CD8-positive, alpha-beta memory T cell (primary cell): Measurements from ENCODE around the gene CEACAM19. TPM values are rescaled to one million over a fixed set of nuclear protein-coding genes. Genes with fewer than 3 reads are reported as not detected.

ENCODE experiments used
- CTCF ChIA-PET: fragments of 350-600 bp; sonication (Branson Sonifier 250); formaldehyde crosslinking; loops from one replicate; lab custom pipeline; 2021; ENCODE audit warnings: antibody characterized with exemption; lab: Charles Lee
- POLR2A ChIA-PET: fragments of 350-600 bp; sonication (Branson Sonifier 250); formaldehyde crosslinking; loops from one replicate; lab custom pipeline; 2021; ENCODE audit warnings: antibody characterized with exemption; lab: Charles Lee
- DNase-seq, 5 donors: peaks; one replicate each; pipeline versions ENCODE4 v3.0.0 to v3.0.0-alpha.2; 2020 to 2022; ENCODE audit warnings: mixed read lengths in 1 of 5
- H3K27ac ChIP-seq: one replicate; pipeline ENCODE4 v1.7.0; 2013; ENCODE audit warnings: low read depth, mild to moderate bottlenecking, low read length, moderate library complexity
- H3K27me3 ChIP-seq: 2 replicates; pipeline ENCODE4 v1.7.0; 2013; ENCODE audit warnings: low read length, mild to moderate bottlenecking; ENCODE audit not compliant: insufficient read depth, poor library complexity, severe bottlenecking
- H3K36me3 ChIP-seq: 2 replicates; pipeline ENCODE4 v1.7.0; 2013; ENCODE audit warnings: mild to moderate bottlenecking, low read length, moderate library complexity; ENCODE audit not compliant: insufficient read depth
- H3K4me1 ChIP-seq: 2 replicates; pipeline ENCODE4 v1.7.0; 2013; ENCODE audit warnings: mild to moderate bottlenecking, low read length, moderate library complexity; ENCODE audit not compliant: insufficient read depth
- H3K4me3 ChIP-seq: 2 replicates; pipeline ENCODE4 v1.7.0; 2013; ENCODE audit warnings: mild to moderate bottlenecking, low read length
- H3K9me3 ChIP-seq: 2 replicates; pipeline ENCODE4 v1.7.0; 2013; ENCODE audit warnings: mild to moderate bottlenecking, low read length
- H3K27ac Mint-ChIP-seq, 8 donors: one replicate each; pipeline ENCODE4 v1.8.0; 2020 to 2021; ENCODE audit warnings: mixed read lengths in 8 of 8, mild to moderate bottlenecking in 6 of 8, inconsistent platforms in 3 of 8, moderate library complexity in 3 of 8
- H3K27me3 Mint-ChIP-seq, 2 donors: one replicate each; pipeline ENCODE4 v1.8.0; 2020 to 2021; ENCODE audit warnings: mixed read lengths in 2 of 2, mild to moderate bottlenecking in 1 of 2, moderate library complexity in 1 of 2
- H3K36me3 Mint-ChIP-seq, 3 donors: one replicate each; pipeline ENCODE4 v1.8.0; 2020 to 2021; ENCODE audit warnings: mixed read lengths in 3 of 3, inconsistent platforms in 1 of 3, mild to moderate bottlenecking in 1 of 3
- H3K4me1 Mint-ChIP-seq, 3 donors: one replicate each; pipeline ENCODE4 v1.8.0; 2020 to 2021; ENCODE audit warnings: mixed read lengths in 3 of 3, inconsistent platforms in 1 of 3, mild to moderate bottlenecking in 1 of 3
- H3K4me3 Mint-ChIP-seq, 7 donors: one replicate each; pipeline ENCODE4 v1.8.0; 2020 to 2021; ENCODE audit warnings: mixed read lengths in 7 of 7, mild to moderate bottlenecking in 6 of 7, moderate library complexity in 4 of 7, inconsistent platforms in 2 of 7
- H3K9me3 Mint-ChIP-seq, 5 donors: one replicate each; pipeline ENCODE4 v1.8.0; 2020 to 2022; ENCODE audit warnings: mixed read lengths in 5 of 5, mild to moderate bottlenecking in 3 of 5, moderate library complexity in 2 of 5, inconsistent platforms in 1 of 5
- polyA plus RNA-seq: library from polyadenylated mRNA; unstranded; fragments of 300-500 nt; fragmentation: Illumina TruSeq; gene quantifications from one replicate; pipeline ENCODE4 v1.2.3, GENCODE V29; 2021
- total RNA-seq, 2 experiments: library from RNA; stranded (reverse); gene quantifications; one replicate each; pipeline ENCODE4 v1.2.3, GENCODE V29; 2021

CEACAM19 gene
- total and polyA plus RNA-seq, 3 experiments from 2014 or later: 0.18 to 0.24 TPM; not detected in 1

- no peaks in the 10 kb centered on the region for H3K36me3 Mint-ChIP-seq
- no peak for DNase-seq
- CTCF ChIA-PET: interaction anchor here (0.7 to 7.4 kb wide), 5 partner anchors 16 to 61 kb away, joined by 5 to 299 read pairs (median 5); no protein-coding TSS in a partner anchor
- no peak overlapping the region for H3K27ac Mint-ChIP-seq
- H3K9me3 Mint-ChIP-seq: no peaks in the 10 kb centered on the region
- Histone ChIP-seq H3K27ac (no peak overlapping the region), H3K4me1 (peaks cover 19% of the 10 kb centered on the region), H3K9me3 (no peaks in the 10 kb centered on the region), H3K4me3 (no peak overlapping the region), H3K27me3 (no peaks in the 10 kb centered on the region), H3K36me3 (no peaks in the 10 kb centered on the region)
- POLR2A ChIA-PET: no interaction called here
- H3K4me1 Mint-ChIP-seq: peaks cover 16 to 31% (median 21%) of the 10 kb centered on the region in 3 donors
- no peak overlapping the region for H3K4me3 Mint-ChIP-seq
- H3K27me3 Mint-ChIP-seq: peaks cover 0 to 3% of the 10 kb centered on the region in 2 donors
Observed at GRCh38 chr19:44725251-44725650, 54.0 kb downstream of the CEACAM19 start.

- H3K27ac Mint-ChIP-seq: peak overlapping the region in 1 of 8 donors; percentile 44
- H3K9me3 Mint-ChIP-seq: no peaks in the 10 kb centered on the region
- no peak for DNase-seq
- H3K4me3 ChIP-seq: no peak overlapping the region
- no peaks in the 10 kb centered on the region for H3K9me3 ChIP-seq
- no peaks in the 10 kb centered on the region for H3K36me3 Mint-ChIP-seq
- H3K27ac ChIP-seq: no peak overlapping the region
- H3K27me3 Mint-ChIP-seq: peaks cover 0 to 3% of the 10 kb centered on the region in 2 donors
- H3K36me3 ChIP-seq: no peaks in the 10 kb centered on the region
- peaks cover 19% of the 10 kb centered on the region for H3K4me1 ChIP-seq
- H3K27me3 ChIP-seq: no peaks in the 10 kb centered on the region
- no peak overlapping the region for H3K4me3 Mint-ChIP-seq
- H3K4me1 Mint-ChIP-seq: peaks cover 16 to 31% (median 21%) of the 10 kb centered on the region in 3 donors
- POLR2A ChIA-PET: no interaction called here
- CTCF ChIA-PET: interaction anchor here (0.7 to 7.4 kb wide), 3 partner anchors 36 to 61 kb away, joined by 5 to 299 read pairs (median 5); no protein-coding TSS in a partner anchor
Observed at GRCh38 chr19:44725684-44726083, 54.4 kb downstream of the CEACAM19 start.

DNA sequence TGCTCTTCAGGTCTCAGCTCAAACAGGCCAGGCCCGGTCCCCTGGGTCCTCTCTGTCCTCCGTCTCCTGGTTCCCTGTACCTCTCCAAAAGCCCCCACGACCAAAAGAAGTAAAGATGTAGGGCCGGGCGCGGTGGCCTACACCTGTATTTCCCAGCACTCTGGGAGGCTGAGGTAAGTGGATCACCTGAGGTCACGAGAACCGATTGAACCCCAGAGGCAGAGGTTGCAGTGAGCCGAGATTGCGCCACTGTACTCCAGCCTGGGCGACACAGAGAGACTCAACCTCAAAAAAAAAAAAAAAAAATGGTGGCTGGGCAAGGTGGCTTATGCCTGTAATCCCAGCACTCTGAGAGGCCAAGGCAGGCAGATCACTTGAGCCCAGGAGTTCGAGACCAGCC lies 55.2 kb downstream of the CEACAM19 start:
- Histone ChIP-seq H3K27ac (no peak overlapping the region), H3K9me3 (no peaks in the 10 kb centered on the region), H3K4me1 (peaks cover 19% of the 10 kb centered on the region), H3K27me3 (no peaks in the 10 kb centered on the region), H3K4me3 (no peak overlapping the region), H3K36me3 (no peaks in the 10 kb centered on the region)
- Mint-ChIP-seq H3K36me3 (no peaks in the 10 kb centered on the region), H3K4me3 (no peak overlapping the region), H3K27ac (peak overlapping the region in 1 of 8 donors; percentile 51), H3K9me3 (no peaks in the 10 kb centered on the region), H3K4me1 (peaks cover 16 to 31% (median 21%) of the 10 kb centered on the region in 3 donors), H3K27me3 (peaks cover 0 to 3% of the 10 kb centered on the region in 2 donors)
- no peak for DNase-seq
- ChIA-PET POLR2A (interaction anchor here (0.6 kb wide), 1 partner anchor 45 kb away, joined by 3 read pairs; no protein-coding TSS in a partner anchor), CTCF (interaction anchor here (2.2 to 7.4 kb wide), 3 partner anchors 13 to 42 kb away, joined by 5 to 299 read pairs (median 5); no protein-coding TSS in a partner anchor)

DNA sequence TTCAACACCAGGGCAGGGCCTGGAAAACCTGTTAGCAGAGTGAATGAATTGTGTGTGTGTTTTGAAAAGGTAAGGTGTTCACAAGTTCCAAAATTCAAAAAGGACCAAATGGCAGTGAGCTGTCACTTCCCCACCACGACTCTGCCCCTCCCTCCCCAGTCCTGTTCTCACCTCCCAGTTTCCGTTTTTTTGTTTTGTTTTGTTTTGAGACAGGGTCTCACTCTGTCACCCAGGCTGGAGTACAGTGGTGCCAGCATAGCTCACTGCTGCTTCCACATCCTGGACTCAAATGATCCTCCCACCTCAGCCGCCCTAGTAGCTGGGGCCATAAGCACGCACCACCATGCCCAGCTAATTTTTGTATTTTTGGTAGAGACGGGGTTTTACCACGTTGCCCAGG lies 56.9 kb downstream of the CEACAM19 start:
- H3K9me3 ChIP-seq: no peaks in the 10 kb centered on the region
- H3K4me1 Mint-ChIP-seq: peaks cover 14 to 21% (median 16%) of the 10 kb centered on the region in 3 donors
- no peaks in the 10 kb centered on the region for H3K36me3 ChIP-seq
- H3K4me3 Mint-ChIP-seq: no peak overlapping the region
- peaks cover 12% of the 10 kb centered on the region for H3K4me1 ChIP-seq
- no peaks in the 10 kb centered on the region for H3K27me3 Mint-ChIP-seq
- H3K9me3 Mint-ChIP-seq: no peaks in the 10 kb centered on the region
- H3K27ac ChIP-seq: no peak overlapping the region
- H3K4me3 ChIP-seq: no peak overlapping the region
- H3K36me3 Mint-ChIP-seq: no peaks in the 10 kb centered on the region
- ChIA-PET POLR2A (no interaction called here), CTCF (interaction anchor here (1.9 to 2.6 kb wide), 3 partner anchors 11 to 43 kb away, joined by 5 to 15 read pairs (median 5); no protein-coding TSS in a partner anchor)
- DNase-seq: no peak
- H3K27me3 ChIP-seq: no peaks in the 10 kb centered on the region
- peak overlapping the region in 3 of 8 donors; percentile 66 to 78 (median 72) for H3K27ac Mint-ChIP-seq

- no peaks in the 10 kb centered on the region for H3K4me1 ChIP-seq
- Mint-ChIP-seq H3K27ac (peak overlapping the region in 2 of 8 donors; percentile 78 to 94), H3K27me3 (no peaks in the 10 kb centered on the region), H3K36me3 (no peaks in the 10 kb centered on the region), H3K4me1 (peaks cover 6 to 9% (median 8%) of the 10 kb centered on the region in 3 donors), H3K9me3 (no peaks in the 10 kb centered on the region), H3K4me3 (no peak overlapping the region)
- no peak for DNase-seq
- ChIA-PET POLR2A (no interaction called here), CTCF (interaction anchor here (1.9 to 2.6 kb wide), 2 partner anchors 40 to 42 kb away, joined by 5 to 15 read pairs; no protein-coding TSS in a partner anchor)
- H3K4me3 ChIP-seq: no peak overlapping the region
- H3K27me3 ChIP-seq: no peaks in the 10 kb centered on the region
- no peaks in the 10 kb centered on the region for H3K36me3 ChIP-seq
- no peak overlapping the region for H3K27ac ChIP-seq
- no peaks in the 10 kb centered on the region for H3K9me3 ChIP-seq
Observed at GRCh38 chr19:44729516-44730033, 58.3 kb downstream of the CEACAM19 start.

- no peaks in the 10 kb centered on the region for H3K36me3 Mint-ChIP-seq
- Histone ChIP-seq H3K27me3 (no peaks in the 10 kb centered on the region), H3K9me3 (no peaks in the 10 kb centered on the region), H3K4me1 (no peaks in the 10 kb centered on the region), H3K36me3 (no peaks in the 10 kb centered on the region), H3K27ac (no peak overlapping the region), H3K4me3 (no peak overlapping the region)
- no peak overlapping the region for H3K27ac Mint-ChIP-seq
- DNase-seq: no peak
- H3K4me1 Mint-ChIP-seq: peaks cover 6 to 9% (median 8%) of the 10 kb centered on the region in 3 donors
- POLR2A ChIA-PET: no interaction called here
- H3K4me3 Mint-ChIP-seq: no peak overlapping the region
- no peaks in the 10 kb centered on the region for H3K9me3 Mint-ChIP-seq
- CTCF ChIA-PET: no interaction called here
- no peaks in the 10 kb centered on the region for H3K27me3 Mint-ChIP-seq
Observed at GRCh38 chr19:44731081-44731480, 59.8 kb downstream of the CEACAM19 start.

DNA sequence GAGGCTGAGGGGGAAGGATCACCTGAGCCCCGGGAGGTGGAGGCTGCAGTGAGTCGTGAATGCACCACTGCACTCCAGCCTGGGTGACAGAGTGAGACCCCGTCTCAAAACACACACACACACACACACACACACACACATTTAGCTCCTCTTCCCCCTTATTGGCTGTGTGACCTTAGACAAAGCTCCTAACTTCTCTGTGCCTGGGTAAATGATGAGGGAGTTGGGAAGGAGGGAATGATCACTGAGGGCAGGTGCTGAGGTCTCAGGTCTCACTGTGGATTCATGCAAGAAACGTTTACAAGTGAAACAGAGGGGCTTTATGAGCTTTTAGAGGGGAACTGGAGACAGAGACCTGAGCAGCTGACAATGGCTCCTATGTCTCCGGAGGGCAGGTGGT lies 60.3 kb downstream of the CEACAM19 start:
- Mint-ChIP-seq H3K27ac (peak overlapping the region in 1 of 8 donors; percentile 85), H3K4me3 (no peak overlapping the region), H3K36me3 (no peaks in the 10 kb centered on the region), H3K27me3 (no peaks in the 10 kb centered on the region), H3K4me1 (peaks cover 6 to 9% (median 8%) of the 10 kb centered on the region in 3 donors), H3K9me3 (no peaks in the 10 kb centered on the region)
- H3K27me3 ChIP-seq: no peaks in the 10 kb centered on the region
- no peak for DNase-seq
- CTCF ChIA-PET: no interaction called here
- H3K9me3 ChIP-seq: no peaks in the 10 kb centered on the region
- H3K36me3 ChIP-seq: no peaks in the 10 kb centered on the region
- POLR2A ChIA-PET: no interaction called here
- no peak overlapping the region for H3K4me3 ChIP-seq
- H3K4me1 ChIP-seq: no peaks in the 10 kb centered on the region
- H3K27ac ChIP-seq: no peak overlapping the region

DNA sequence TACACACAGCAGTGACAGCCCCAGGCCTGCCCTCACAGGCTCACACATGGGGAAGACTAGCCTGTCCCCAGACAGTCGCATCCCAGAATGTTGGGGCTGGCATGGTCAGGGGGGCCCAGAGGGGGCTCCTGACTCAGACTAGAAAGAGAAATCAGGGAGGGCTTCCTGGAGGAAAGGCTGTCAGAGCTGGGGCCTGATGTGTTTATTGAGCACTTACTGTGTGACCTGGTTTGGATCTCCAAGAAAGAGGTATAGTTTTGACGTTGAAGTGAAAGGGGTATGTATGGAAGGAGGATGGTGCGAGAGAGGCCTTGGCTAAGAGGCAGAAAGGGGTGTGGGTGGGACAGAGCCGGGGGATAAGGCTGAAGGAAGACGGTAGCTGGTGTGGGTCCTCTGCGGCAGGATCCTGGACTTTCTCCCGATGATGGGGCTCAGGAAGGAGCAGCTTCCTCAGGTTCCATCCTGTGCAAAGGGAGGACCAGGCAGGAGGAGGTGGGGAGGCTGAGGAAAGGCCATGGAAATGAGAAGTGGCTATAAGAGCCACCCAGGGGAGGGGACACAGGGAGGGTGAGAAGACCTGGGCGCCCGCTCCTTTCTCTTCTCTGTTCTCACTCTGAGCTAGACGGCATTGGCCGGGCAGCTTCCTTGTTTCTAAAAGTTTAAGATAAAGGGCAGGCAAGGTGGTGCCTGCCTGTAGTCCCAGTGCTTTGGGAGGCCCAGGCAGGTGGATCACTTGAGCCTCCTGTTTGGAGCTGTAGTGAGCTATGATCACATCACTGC lies 61.1 kb downstream of the CEACAM19 start:
- DNase-seq: no peak
- Histone ChIP-seq H3K4me1 (no peaks in the 10 kb centered on the region), H3K36me3 (no peaks in the 10 kb centered on the region), H3K27ac (no peak overlapping the region), H3K9me3 (no peaks in the 10 kb centered on the region), H3K4me3 (no peak overlapping the region), H3K27me3 (no peaks in the 10 kb centered on the region)
- no peaks in the 10 kb centered on the region for H3K36me3 Mint-ChIP-seq
- no peaks in the 10 kb centered on the region for H3K27me3 Mint-ChIP-seq
- no peak overlapping the region for H3K27ac Mint-ChIP-seq
- POLR2A ChIA-PET: no interaction called here
- H3K4me1 Mint-ChIP-seq: peaks cover 9 to 14% (median 11%) of the 10 kb centered on the region in 3 donors
- no peaks in the 10 kb centered on the region for H3K9me3 Mint-ChIP-seq
- H3K4me3 Mint-ChIP-seq: no peak overlapping the region
- CTCF ChIA-PET: interaction anchor here (1.6 to 1.9 kb wide), 2 partner anchors 8 to 38 kb away, joined by 8 read pairs; no protein-coding TSS in a partner anchor
